ENCODE data around the gene TBC1D22A.

TBC1D22A gene

GRCh38 chr22:46913351-46913750, 150.9 kb downstream of the TBC1D22A start:
- H3K4me1 ChIP-seq (ENCODE audit: insufficient read depth, low read length, severe bottlenecking), result no peaks in the 10 kb centered on the region
- no peak overlapping the region for H3K4me3 ChIP-seq (ENCODE audit: low read depth, low read length, poor library complexity, severe bottlenecking)
- no peak overlapping the region for H3K27ac ChIP-seq (ENCODE audit: low read depth, low read length, poor library complexity, severe bottlenecking)
- no peak overlapping the region for H2AFZ ChIP-seq (ENCODE audit: low read length)
- no peaks in the 10 kb centered on the region for H3K27me3 ChIP-seq (ENCODE audit: insufficient read depth, low read length)
- no peaks in the 10 kb centered on the region for H3K79me2 ChIP-seq (ENCODE audit: insufficient read depth, low read length)
- peaks cover 48% of the 10 kb centered on the region; the same call in 1 of the 2 replicates for H3K36me3 ChIP-seq (ENCODE audit: insufficient read depth, low read length)
- H3K9me3 ChIP-seq (ENCODE audit: low read length), result no peaks in the 10 kb centered on the region
- no peaks in the 10 kb centered on the region for H4K20me1 ChIP-seq (ENCODE audit: insufficient read depth, low read length)
- no peaks in the 10 kb centered on the region for H3K9me2 ChIP-seq (ENCODE audit: low read depth, low read length)
- TF ChIP-seq, protein P1, sequence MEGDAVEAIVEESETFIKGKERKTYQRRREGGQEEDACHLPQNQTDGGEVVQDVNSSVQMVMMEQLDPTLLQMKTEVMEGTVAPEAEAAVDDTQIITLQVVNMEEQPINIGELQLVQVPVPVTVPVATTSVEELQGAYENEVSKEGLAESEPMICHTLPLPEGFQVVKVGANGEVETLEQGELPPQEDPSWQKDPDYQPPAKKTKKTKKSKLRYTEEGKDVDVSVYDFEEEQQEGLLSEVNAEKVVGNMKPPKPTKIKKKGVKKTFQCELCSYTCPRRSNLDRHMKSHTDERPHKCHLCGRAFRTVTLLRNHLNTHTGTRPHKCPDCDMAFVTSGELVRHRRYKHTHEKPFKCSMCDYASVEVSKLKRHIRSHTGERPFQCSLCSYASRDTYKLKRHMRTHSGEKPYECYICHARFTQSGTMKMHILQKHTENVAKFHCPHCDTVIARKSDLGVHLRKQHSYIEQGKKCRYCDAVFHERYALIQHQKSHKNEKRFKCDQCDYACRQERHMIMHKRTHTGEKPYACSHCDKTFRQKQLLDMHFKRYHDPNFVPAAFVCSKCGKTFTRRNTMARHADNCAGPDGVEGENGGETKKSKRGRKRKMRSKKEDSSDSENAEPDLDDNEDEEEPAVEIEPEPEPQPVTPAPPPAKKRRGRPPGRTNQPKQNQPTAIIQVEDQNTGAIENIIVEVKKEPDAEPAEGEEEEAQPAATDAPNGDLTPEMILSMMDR (IDR thresholded peaks at IDR 0.05; ENCODE audit: low read length), result no peak
- TF ChIP-seq EZH2 (IDR thresholded peaks at IDR 0.05; ENCODE audit: borderline replicate concordance, low read length), result no peak
- no peak overlapping the region for H3K4me2 ChIP-seq (ENCODE audit: low read length)
- no peaks in the 10 kb centered on the region for H3F3A ChIP-seq (ENCODE audit: insufficient read depth, low read length)
- H3K9ac ChIP-seq (ENCODE audit: low read length), result no peak overlapping the region

- H2AFZ ChIP-seq (ENCODE audit: low read length), result no peak overlapping the region
- no peaks in the 10 kb centered on the region for H3K9me3 ChIP-seq (ENCODE audit: low read length)
- no peaks in the 10 kb centered on the region for H3K79me2 ChIP-seq (ENCODE audit: insufficient read depth, low read length)
- no peak overlapping the region for H3K27ac ChIP-seq (ENCODE audit: low read depth, low read length, poor library complexity, severe bottlenecking)
- H3K36me3 ChIP-seq (ENCODE audit: insufficient read depth, low read length), result peaks cover 55% of the 10 kb centered on the region
- no peak overlapping the region for H3K9ac ChIP-seq (ENCODE audit: low read length)
- no peaks in the 10 kb centered on the region for H3F3A ChIP-seq (ENCODE audit: insufficient read depth, low read length)
- H3K4me1 ChIP-seq (ENCODE audit: insufficient read depth, low read length, severe bottlenecking), result no peaks in the 10 kb centered on the region
- no peak overlapping the region for H3K4me2 ChIP-seq (ENCODE audit: low read length)
- no peak for TF ChIP-seq EZH2 (IDR thresholded peaks at IDR 0.05; ENCODE audit: borderline replicate concordance, low read length)
- TF ChIP-seq, protein P1 (IDR thresholded peaks at IDR 0.05; ENCODE audit: low read length), result no peak
- no peaks in the 10 kb centered on the region for H4K20me1 ChIP-seq (ENCODE audit: insufficient read depth, low read length)
- H3K4me3 ChIP-seq (ENCODE audit: low read depth, low read length, poor library complexity, severe bottlenecking), result no peak overlapping the region
- H3K9me2 ChIP-seq (ENCODE audit: low read depth, low read length), result no peaks in the 10 kb centered on the region
- H3K27me3 ChIP-seq (ENCODE audit: insufficient read depth, low read length), result no peaks in the 10 kb centered on the region
Observed at GRCh38 chr22:46914481-46914880, 152.0 kb downstream of the TBC1D22A start.

DNA sequence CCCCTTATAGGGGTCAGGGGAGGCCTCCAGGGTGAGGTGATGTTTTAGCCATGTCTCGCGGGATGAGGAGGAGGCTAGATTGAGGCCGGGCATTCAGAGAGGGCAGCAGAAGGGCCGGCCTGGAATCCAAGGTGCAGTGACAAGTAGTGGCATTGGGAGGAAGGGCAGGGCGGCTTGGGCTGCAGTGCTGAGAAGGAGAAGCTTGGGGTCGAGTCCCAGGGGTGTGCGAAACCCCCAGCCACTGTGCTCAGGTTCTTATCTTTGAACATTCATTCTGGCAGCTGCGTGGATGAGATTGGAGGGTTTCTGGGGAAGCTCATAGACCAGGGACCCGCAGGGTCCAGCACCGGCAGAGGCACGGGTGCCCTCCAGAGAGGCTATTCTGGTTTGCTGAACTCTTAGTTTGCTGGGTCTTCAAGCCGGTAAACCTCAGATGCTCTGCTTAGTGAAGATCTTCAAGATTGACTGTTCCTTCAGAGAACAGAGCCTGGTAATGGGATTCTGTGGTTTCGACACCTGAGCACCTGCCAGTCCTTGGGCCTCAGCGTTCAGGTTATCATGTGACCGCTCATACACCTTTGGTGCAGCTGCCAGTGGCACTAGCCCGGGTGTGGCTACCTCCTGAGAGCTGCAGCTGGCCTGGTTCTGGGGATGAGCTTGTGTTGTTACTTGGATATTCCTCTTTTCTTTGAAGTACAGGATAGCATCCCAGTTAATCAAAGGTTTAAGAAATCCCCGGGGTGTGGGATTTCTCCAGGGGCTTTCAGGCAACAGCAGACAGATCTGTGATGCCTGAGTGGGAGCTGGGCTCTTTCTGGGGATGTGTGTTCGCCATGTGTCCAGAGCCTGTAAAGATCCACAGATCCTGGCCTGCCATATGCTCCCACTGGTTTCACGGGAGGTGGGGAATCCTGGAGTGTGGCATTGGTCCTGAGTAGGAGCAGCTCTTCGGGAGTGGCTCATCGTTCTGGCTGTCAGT, 152.8 kb downstream of the TBC1D22A start:
- no peak for TF ChIP-seq EZH2 (IDR thresholded peaks at IDR 0.05; ENCODE audit: borderline replicate concordance, low read length)
- TF ChIP-seq, protein P1 (IDR thresholded peaks at IDR 0.05; ENCODE audit: low read length), result no peak
- Histone ChIP-seq H3K36me3 (ENCODE audit: insufficient read depth, low read length) (peaks cover 63% of the 10 kb centered on the region), H3K27ac (ENCODE audit: low read depth, low read length, poor library complexity, severe bottlenecking) (no peak overlapping the region), H3K9ac (ENCODE audit: low read length) (no peak overlapping the region), H3K4me2 (ENCODE audit: low read length) (no peak overlapping the region), H3K27me3 (ENCODE audit: insufficient read depth, low read length) (no peaks in the 10 kb centered on the region), H3F3A (ENCODE audit: insufficient read depth, low read length) (no peaks in the 10 kb centered on the region), H4K20me1 (ENCODE audit: insufficient read depth, low read length) (no peaks in the 10 kb centered on the region), H3K4me1 (ENCODE audit: insufficient read depth, low read length, severe bottlenecking) (no peaks in the 10 kb centered on the region), H3K79me2 (ENCODE audit: insufficient read depth, low read length) (no peaks in the 10 kb centered on the region), H3K9me2 (ENCODE audit: low read depth, low read length) (no peaks in the 10 kb centered on the region), H3K9me3 (ENCODE audit: low read length) (no peaks in the 10 kb centered on the region), H3K4me3 (ENCODE audit: low read depth, low read length, poor library complexity, severe bottlenecking) (no peak overlapping the region), H2AFZ (ENCODE audit: low read length) (no peak overlapping the region)
